Thyroid gland (tissue), 4 donors: Measurements from ENCODE around the gene SEC31B. TPM values are rescaled to one million over a fixed set of nuclear protein-coding genes. Genes with fewer than 3 reads are reported as not detected.

Experiments used
- DNase-seq, 2 donors: peaks; one replicate each; pipeline ENCODE4 v3.0.0-alpha.2; 2019
- H3K27ac ChIP-seq, 3 donors: fragments of 200-600 bp; sonication (generic); 1 replicate in 2 of 3; 2 replicates in 1 of 3; pipeline ENCODE4 v1.5.1; 2016 to 2019; ENCODE audit warnings: mild to moderate bottlenecking in 1 of 3, moderate library complexity in 1 of 3
- H3K27me3 ChIP-seq: fragments of 200-600 bp; sonication (generic); one replicate; pipeline ENCODE4 v1.5.1; 2019
- H3K36me3 ChIP-seq, 2 donors: fragments of 200-600 bp; sonication (generic); one replicate each; pipeline ENCODE4 v1.5.1; 2016 to 2019
- H3K4me1 ChIP-seq, 2 donors: fragments of 200-600 bp; sonication (generic); one replicate each; pipeline ENCODE4 v1.5.1; 2017 to 2019
- H3K4me3 ChIP-seq, 3 donors: fragments of 200-600 bp; sonication (generic); replicated peaks in 1 of 3; 1 replicate in 2 of 3; 2 replicates in 1 of 3; pipeline ENCODE4 v1.5.1; 2016; ENCODE audit warnings: mild to moderate bottlenecking in 1 of 3
- H3K9me3 ChIP-seq: fragments of 200-600 bp; sonication (generic); one replicate; pipeline ENCODE4 v1.5.1; 2017
- POLR2A ChIP-seq, 2 donors: fragments of 450-650 bp; IDR thresholded peaks; one replicate each; pipeline ENCODE4 v1.6.1; 2017; ENCODE audit warnings: antibody characterized with exemption in 2 of 2, mild to moderate bottlenecking in 2 of 2, moderate library complexity in 1 of 2
- WGBS, 2 donors: methylation state at CpG; one replicate each; pipeline ENCODE4 v1.1.5; 2017; 5-methylcytosine and 5-hydroxymethylcytosine counted together
- intact Hi-C: fragments of 100-400 bp; cut with DNase I; formaldehyde crosslinking; loops from one replicate; pipeline ENCODE4 v1.15.1; 2023
- total RNA-seq, 4 donors: library from RNA; depleted of rRNA; stranded (reverse); fragments of >200 nt; gene quantifications; one replicate each; pipeline ENCODE4 v1.2.3, GENCODE V29; 2016
- TF ChIP-seq, protein P1 (sequence below), 6 experiments: fragments of 200-600 bp in 3 of 6; fragments of 450-650 bp in 3 of 6; sonication (generic) in 3 of 6; IDR thresholded peaks; one replicate each; pipeline ENCODE4 v1.5.1; 2016 to 2019; ENCODE audit warnings: antibody characterized with exemption in 6 of 6, mild to moderate bottlenecking in 2 of 6, inconsistent platforms in 1 of 6, moderate library complexity in 1 of 6

The SEC31B gene
- total RNA-seq, 4 donors from 2014 or later: 4.2 to 8.9 (median 6.9) TPM

DNA sequence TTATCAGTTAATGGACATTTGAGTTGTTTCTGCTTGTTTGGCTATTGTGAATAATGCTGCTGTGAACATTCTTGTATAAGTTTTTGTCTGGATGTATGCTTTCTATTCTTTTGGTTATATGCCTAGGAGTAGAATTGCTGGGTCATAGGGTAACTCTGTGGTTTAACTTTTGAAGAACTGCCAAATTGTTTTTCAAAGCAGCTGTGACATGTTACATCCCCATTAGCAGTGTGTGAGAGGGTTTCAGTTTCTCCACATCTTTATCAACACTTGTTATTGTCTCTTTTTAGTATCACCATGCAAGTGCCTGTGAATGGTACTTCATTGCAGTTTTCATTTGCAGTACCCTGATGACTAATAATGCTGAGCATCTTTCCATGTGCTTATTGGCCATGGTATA is 12.1 kb upstream of the SEC31B start:
- no peak for DNase-seq
- Histone ChIP-seq H3K4me3 (no peak overlapping the region), H3K4me1 (peaks cover 30 to 31% of the 10 kb centered on the region in 2 donors), H3K9me3 (no peaks in the 10 kb centered on the region), H3K27me3 (no peaks in the 10 kb centered on the region), H3K27ac (no peak overlapping the region), H3K36me3 (peaks cover under 1 to 2% of the 10 kb centered on the region in 2 donors)
- intact Hi-C loops: no loop called here
- TF ChIP-seq, protein P1, sequence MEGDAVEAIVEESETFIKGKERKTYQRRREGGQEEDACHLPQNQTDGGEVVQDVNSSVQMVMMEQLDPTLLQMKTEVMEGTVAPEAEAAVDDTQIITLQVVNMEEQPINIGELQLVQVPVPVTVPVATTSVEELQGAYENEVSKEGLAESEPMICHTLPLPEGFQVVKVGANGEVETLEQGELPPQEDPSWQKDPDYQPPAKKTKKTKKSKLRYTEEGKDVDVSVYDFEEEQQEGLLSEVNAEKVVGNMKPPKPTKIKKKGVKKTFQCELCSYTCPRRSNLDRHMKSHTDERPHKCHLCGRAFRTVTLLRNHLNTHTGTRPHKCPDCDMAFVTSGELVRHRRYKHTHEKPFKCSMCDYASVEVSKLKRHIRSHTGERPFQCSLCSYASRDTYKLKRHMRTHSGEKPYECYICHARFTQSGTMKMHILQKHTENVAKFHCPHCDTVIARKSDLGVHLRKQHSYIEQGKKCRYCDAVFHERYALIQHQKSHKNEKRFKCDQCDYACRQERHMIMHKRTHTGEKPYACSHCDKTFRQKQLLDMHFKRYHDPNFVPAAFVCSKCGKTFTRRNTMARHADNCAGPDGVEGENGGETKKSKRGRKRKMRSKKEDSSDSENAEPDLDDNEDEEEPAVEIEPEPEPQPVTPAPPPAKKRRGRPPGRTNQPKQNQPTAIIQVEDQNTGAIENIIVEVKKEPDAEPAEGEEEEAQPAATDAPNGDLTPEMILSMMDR (IDR thresholded peaks at IDR 0.05): no peak
- TF ChIP-seq POLR2A (IDR thresholded peaks at IDR 0.05): no peak

DNA sequence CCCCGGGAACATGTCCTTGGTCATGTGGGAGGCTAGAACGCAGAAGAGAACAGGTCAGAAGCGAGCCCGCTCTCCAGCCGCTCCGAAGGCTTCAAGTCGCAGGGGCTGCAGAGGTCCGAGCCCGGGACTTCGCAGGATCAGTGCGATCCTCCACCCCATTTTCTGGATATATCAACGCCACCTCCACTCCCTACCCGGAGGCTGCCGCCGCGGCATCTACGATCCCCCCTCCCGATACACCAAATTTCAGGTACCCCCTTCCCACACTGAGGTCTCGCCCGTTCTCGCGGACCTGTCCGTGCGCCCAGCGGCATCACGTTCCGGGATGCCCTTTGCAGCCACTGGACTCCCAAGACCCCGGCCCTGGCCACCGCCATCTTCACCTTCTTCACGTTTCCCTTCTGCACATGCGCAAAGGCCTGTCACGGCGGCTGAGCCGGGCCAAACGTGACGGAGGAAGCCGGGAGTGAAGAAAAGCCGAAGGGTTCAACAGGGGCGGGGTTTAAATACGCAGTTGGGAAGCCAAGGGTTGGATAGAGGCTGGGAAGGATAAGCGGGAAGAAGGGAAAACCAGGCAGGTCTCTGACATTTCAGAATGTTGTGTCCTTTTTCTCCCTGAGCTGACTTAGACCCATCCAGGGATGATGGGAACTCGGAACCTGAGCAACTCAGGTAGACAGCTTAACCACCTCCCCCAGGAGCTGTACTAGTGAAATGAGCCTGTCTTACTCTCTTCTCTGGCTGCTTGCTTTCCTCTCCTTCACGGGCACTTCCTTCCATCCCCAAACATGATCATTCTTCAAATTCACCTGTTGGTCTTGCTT is 10.0 kb upstream of the SEC31B start, which contains the start of gene NDUFB8:
TSS of gene NDUFB8 (minus strand) at position 397 of the 824 bp plus-strand sequence. CDS start at position 377, 20 bp downstream.
- intact Hi-C loops: no loop called here
- Histone ChIP-seq H3K4me3 (peak within 1 kb of the TSS; percentile 61 to 81 (median 75)), H3K36me3 (peaks cover 16 to 22% of the 10 kb centered on the region in 2 donors), H3K4me1 (peaks cover 18 to 23% of the 10 kb centered on the region in 2 donors), H3K27ac (peak within 1 kb of the TSS in 2 of 3 donors; percentile 37 to 82), H3K9me3 (no peaks in the 10 kb centered on the region), H3K27me3 (no peaks in the 10 kb centered on the region)
- peak; percentile 87 to 90 for DNase-seq
- TF ChIP-seq, protein P1 (IDR thresholded peaks at IDR 0.05): peak in 1 of 6 experiments; percentile 31
- peak in 1 of 2 donors; percentile 64 for TF ChIP-seq POLR2A (IDR thresholded peaks at IDR 0.05)
- WGBS, 2 donors: 1% methylated on average over 36 to 43 of the region's 43 CpGs

DNA sequence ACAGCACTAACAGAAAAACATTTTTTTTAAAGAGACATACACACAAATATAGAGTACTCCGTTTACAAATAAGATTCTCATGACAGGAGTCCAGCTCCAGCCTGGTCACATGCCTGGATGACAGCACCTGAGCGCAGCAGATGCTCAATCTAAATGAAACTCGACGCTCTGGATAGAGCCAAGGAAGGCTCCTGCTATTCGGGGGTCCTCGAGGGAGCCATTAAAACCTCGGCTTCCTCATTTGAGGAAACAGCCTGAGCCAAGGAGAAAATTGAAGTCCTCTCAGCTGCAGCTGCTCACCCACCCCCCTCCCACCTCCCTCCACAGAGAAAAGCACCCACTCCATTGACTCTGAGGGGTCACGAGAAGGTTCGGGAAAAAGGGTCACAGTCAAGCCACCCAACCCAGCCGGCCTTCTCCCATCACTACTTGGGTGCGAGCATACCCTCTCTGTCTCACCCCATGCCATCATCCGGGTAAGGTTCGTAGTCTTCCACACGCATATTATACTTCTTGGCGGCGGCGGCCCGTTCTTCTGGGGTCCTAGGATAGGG is 9.3 kb upstream of the SEC31B start:
- H3K4me1 ChIP-seq: peaks cover 18 to 23% of the 10 kb centered on the region in 2 donors
- no peaks in the 10 kb centered on the region for H3K9me3 ChIP-seq
- peak overlapping the region in 2 of 3 donors; percentile 37 to 82 for H3K27ac ChIP-seq
- TF ChIP-seq, protein P1 (IDR thresholded peaks at IDR 0.05): no peak
- TF ChIP-seq POLR2A (IDR thresholded peaks at IDR 0.05): no peak
- WGBS, 2 donors: 1 to 3% methylated on average over 12 to 15 of the region's 18 CpGs
- peak overlapping the region; percentile 61 to 81 (median 75) for H3K4me3 ChIP-seq
- H3K36me3 ChIP-seq: peaks cover 23 to 28% of the 10 kb centered on the region in 2 donors
- intact Hi-C loops: no loop called here
- H3K27me3 ChIP-seq: no peaks in the 10 kb centered on the region
- DNase-seq: no peak

DNA sequence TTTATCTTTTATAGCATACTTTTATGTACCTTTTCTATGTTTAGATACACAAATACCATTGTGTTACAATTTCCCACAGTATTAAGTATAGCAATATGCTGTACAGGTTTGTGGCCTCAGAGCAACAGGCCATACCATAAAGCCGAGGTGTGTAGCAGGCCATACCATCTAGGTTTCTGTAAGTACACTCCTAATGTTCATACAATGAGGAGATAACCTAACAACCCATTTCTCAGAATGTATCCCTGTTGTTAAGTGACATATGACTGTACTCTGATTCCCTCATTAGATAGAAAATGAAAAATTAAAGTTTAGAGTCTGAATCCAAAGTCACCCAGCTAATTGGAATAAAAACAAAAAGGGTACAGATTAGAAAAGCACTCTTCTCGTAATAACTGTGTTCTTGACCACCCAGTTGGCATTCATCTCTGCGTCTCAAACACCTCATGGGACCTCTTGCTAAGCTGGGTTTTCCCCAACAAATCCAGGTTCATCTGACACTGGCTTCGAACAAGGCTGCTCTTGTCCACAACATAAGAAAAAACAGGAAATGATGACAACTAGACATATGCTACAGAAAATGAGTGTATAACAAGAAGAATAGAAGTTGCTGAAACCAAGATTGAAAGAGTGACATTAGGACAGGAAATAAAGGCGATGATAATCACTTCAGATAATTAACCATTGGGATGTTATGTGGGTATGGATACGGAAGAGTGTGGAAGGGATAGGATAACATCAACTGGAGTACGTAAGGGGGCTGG is 8.6 kb upstream of the SEC31B start:
- TF ChIP-seq POLR2A (IDR thresholded peaks at IDR 0.05): no peak
- TF ChIP-seq, protein P1 (IDR thresholded peaks at IDR 0.05): no peak
- Histone ChIP-seq H3K27me3 (no peaks in the 10 kb centered on the region), H3K4me1 (peaks cover 18 to 23% of the 10 kb centered on the region in 2 donors), H3K36me3 (peaks cover 30% of the 10 kb centered on the region in 2 donors), H3K27ac (peak overlapping the region in 1 of 3 donors; percentile 82), H3K9me3 (no peaks in the 10 kb centered on the region), H3K4me3 (peak overlapping the region in 1 of 3 donors; percentile 81)
- 67 to 73% methylated on average over 7 of the region's 7 CpGs for WGBS, 2 donors
- intact Hi-C loops: no loop called here
- DNase-seq: no peak
